ENCODE measurements around the gene BCL2.
A peak's percentile ranks its signal among the peaks of the same experiment; 100 is the strongest.

The BCL2 gene

GRCh38 chr18:63284173-63284799 is 35.3 kb downstream of the BCL2 start:
- Mint-ChIP-seq H3K27ac (no peak overlapping the region), H3K4me1 (peaks cover 6% of the 10 kb centered on the region), H3K27me3 (ENCODE audit: low read depth) (no peaks in the 10 kb centered on the region), H3K9me3 (no peaks in the 10 kb centered on the region), H3K4me3 (no peak overlapping the region), H3K36me3 (ENCODE audit: low read depth) (peaks cover 13% of the 10 kb centered on the region)
- no peak for TF ChIP-seq CTCF (IDR thresholded peaks at IDR 0.05; ENCODE audit: unreplicated experiment in 3 of 3)

GRCh38 chr18:63283305-63284094 is 36.1 kb downstream of the BCL2 start:
- Mint-ChIP-seq H3K4me3 (no peak overlapping the region), H3K36me3 (ENCODE audit: low read depth) (peaks cover 13% of the 10 kb centered on the region), H3K4me1 (peaks cover 6% of the 10 kb centered on the region), H3K9me3 (no peaks in the 10 kb centered on the region), H3K27me3 (ENCODE audit: low read depth) (no peaks in the 10 kb centered on the region), H3K27ac (peak overlapping the region in 1 of 3 experiments; percentile 32)
- TF ChIP-seq CTCF (IDR thresholded peaks at IDR 0.05; ENCODE audit: unreplicated experiment in 3 of 3) = no peak

- Mint-ChIP-seq H3K27ac (no peak overlapping the region), H3K36me3 (ENCODE audit: low read depth) (peaks cover 13% of the 10 kb centered on the region), H3K9me3 (no peaks in the 10 kb centered on the region), H3K27me3 (ENCODE audit: low read depth) (no peaks in the 10 kb centered on the region), H3K4me1 (peaks cover 6% of the 10 kb centered on the region), H3K4me3 (no peak overlapping the region)
- TF ChIP-seq CTCF (IDR thresholded peaks at IDR 0.05; ENCODE audit: unreplicated experiment in 3 of 3) = no peak
These were observed 36.8 kb downstream of the BCL2 start for GRCh38 chr18:63282793-63283192.

- H3K9me3 Mint-ChIP-seq = no peaks in the 10 kb centered on the region
- no peak for TF ChIP-seq CTCF (IDR thresholded peaks at IDR 0.05; ENCODE audit: unreplicated experiment in 3 of 3)
- peaks cover 29% of the 10 kb centered on the region for H3K4me1 Mint-ChIP-seq
- no peak overlapping the region for H3K4me3 Mint-ChIP-seq
- H3K27me3 Mint-ChIP-seq (ENCODE audit: low read depth) = no peaks in the 10 kb centered on the region
- H3K36me3 Mint-ChIP-seq (ENCODE audit: low read depth) = no peaks in the 10 kb centered on the region
- H3K27ac Mint-ChIP-seq = peak overlapping the region; percentile 0 to 46 (median 43)
These were observed 46.2 kb downstream of the BCL2 start for GRCh38 chr18:63273222-63273927.

- Mint-ChIP-seq H3K4me3 (no peak overlapping the region), H3K9me3 (no peaks in the 10 kb centered on the region), H3K4me1 (peaks cover 35% of the 10 kb centered on the region), H3K36me3 (ENCODE audit: low read depth) (no peaks in the 10 kb centered on the region), H3K27ac (peak overlapping the region; percentile 0 to 46 (median 43)), H3K27me3 (ENCODE audit: low read depth) (no peaks in the 10 kb centered on the region)
- no peak for TF ChIP-seq CTCF (IDR thresholded peaks at IDR 0.05; ENCODE audit: unreplicated experiment in 3 of 3)
These were observed 46.9 kb downstream of the BCL2 start for GRCh38 chr18:63272638-63273037.
